ENCODE results near the gene RIT2.
"Not testable (repeated sequence)": the region's sequence is repeated elsewhere in the genome, so short reads cannot be mapped to it uniquely, and the experiment has no call there.

Gene RIT2

GRCh38 chr18:42741299-42741698 lies 374.2 kb downstream of the RIT2 start:
- H3K4me1 ChIP-seq (ENCODE audit: control insufficient read depth in 2 of 2, insufficient read depth in 2 of 2, low read length in 2 of 2); H3K27ac ChIP-seq (ENCODE audit: low read depth in 2 of 2, low read length in 2 of 2); H3K36me3 ChIP-seq (ENCODE audit: control insufficient read depth in 2 of 2, insufficient read depth in 2 of 2, low read length in 2 of 2); H3K9ac ChIP-seq (ENCODE audit: low read depth in 1 of 2, low read length in 2 of 2); H3K9me3 ChIP-seq (ENCODE audit: control insufficient read depth in 2 of 2, low read length in 2 of 2); H3K27me3 ChIP-seq (ENCODE audit: control insufficient read depth in 2 of 2, insufficient read depth in 2 of 2, low read length in 2 of 2); H3K4me3 ChIP-seq (ENCODE audit: low read length in 2 of 2): not testable (repeated sequence)

GRCh38 chr18:42736074-42736473 lies 379.4 kb downstream of the RIT2 start:
- H3K9ac ChIP-seq (ENCODE audit: low read depth in 1 of 2, low read length in 2 of 2): no peak overlapping the region
- no peak overlapping the region for H3K27ac ChIP-seq (ENCODE audit: low read depth in 2 of 2, low read length in 2 of 2)
- H3K9me3 ChIP-seq (ENCODE audit: control insufficient read depth in 2 of 2, low read length in 2 of 2): no peaks in the 10 kb centered on the region
- H3K4me3 ChIP-seq (ENCODE audit: low read length in 2 of 2): no peak overlapping the region
- H3K27me3 ChIP-seq (ENCODE audit: control insufficient read depth in 2 of 2, insufficient read depth in 2 of 2, low read length in 2 of 2): no peaks in the 10 kb centered on the region
- H3K4me1 ChIP-seq (ENCODE audit: control insufficient read depth in 2 of 2, insufficient read depth in 2 of 2, low read length in 2 of 2): no peaks in the 10 kb centered on the region
- no peaks in the 10 kb centered on the region for H3K36me3 ChIP-seq (ENCODE audit: control insufficient read depth in 2 of 2, insufficient read depth in 2 of 2, low read length in 2 of 2)

- Histone ChIP-seq H3K4me1 (ENCODE audit: control insufficient read depth in 2 of 2, insufficient read depth in 2 of 2, low read length in 2 of 2) (no peaks in the 10 kb centered on the region), H3K9ac (ENCODE audit: low read depth in 1 of 2, low read length in 2 of 2) (no peak overlapping the region), H3K27me3 (ENCODE audit: control insufficient read depth in 2 of 2, insufficient read depth in 2 of 2, low read length in 2 of 2) (no peaks in the 10 kb centered on the region), H3K9me3 (ENCODE audit: control insufficient read depth in 2 of 2, low read length in 2 of 2) (no peaks in the 10 kb centered on the region), H3K4me3 (ENCODE audit: low read length in 2 of 2) (no peak overlapping the region), H3K36me3 (ENCODE audit: control insufficient read depth in 2 of 2, insufficient read depth in 2 of 2, low read length in 2 of 2) (no peaks in the 10 kb centered on the region), H3K27ac (ENCODE audit: low read depth in 2 of 2, low read length in 2 of 2) (no peak overlapping the region)
Observed at GRCh38 chr18:42734520-42734919, 381.0 kb downstream of the RIT2 start.

- H3K27ac ChIP-seq (ENCODE audit: low read depth in 2 of 2, low read length in 2 of 2): no peak overlapping the region
- no peak overlapping the region for H3K4me3 ChIP-seq (ENCODE audit: low read length in 2 of 2)
- H3K9ac ChIP-seq (ENCODE audit: low read depth in 1 of 2, low read length in 2 of 2): no peak overlapping the region
- no peaks in the 10 kb centered on the region for H3K36me3 ChIP-seq (ENCODE audit: control insufficient read depth in 2 of 2, insufficient read depth in 2 of 2, low read length in 2 of 2)
- H3K27me3 ChIP-seq (ENCODE audit: control insufficient read depth in 2 of 2, insufficient read depth in 2 of 2, low read length in 2 of 2): no peaks in the 10 kb centered on the region
- H3K9me3 ChIP-seq (ENCODE audit: control insufficient read depth in 2 of 2, low read length in 2 of 2): no peaks in the 10 kb centered on the region
- no peaks in the 10 kb centered on the region for H3K4me1 ChIP-seq (ENCODE audit: control insufficient read depth in 2 of 2, insufficient read depth in 2 of 2, low read length in 2 of 2)
Observed at GRCh38 chr18:42730272-42730671, 385.2 kb downstream of the RIT2 start.

- Histone ChIP-seq H3K9me3 (ENCODE audit: control insufficient read depth in 2 of 2, low read length in 2 of 2) (no peaks in the 10 kb centered on the region), H3K36me3 (ENCODE audit: control insufficient read depth in 2 of 2, insufficient read depth in 2 of 2, low read length in 2 of 2) (no peaks in the 10 kb centered on the region), H3K27ac (ENCODE audit: low read depth in 2 of 2, low read length in 2 of 2) (no peak overlapping the region), H3K4me3 (ENCODE audit: low read length in 2 of 2) (no peak overlapping the region), H3K4me1 (ENCODE audit: control insufficient read depth in 2 of 2, insufficient read depth in 2 of 2, low read length in 2 of 2) (no peaks in the 10 kb centered on the region), H3K9ac (ENCODE audit: low read depth in 1 of 2, low read length in 2 of 2) (no peak overlapping the region), H3K27me3 (ENCODE audit: control insufficient read depth in 2 of 2, insufficient read depth in 2 of 2, low read length in 2 of 2) (no peaks in the 10 kb centered on the region)
Observed at GRCh38 chr18:42719221-42719620, 396.3 kb downstream of the RIT2 start.

GRCh38 chr18:42712065-42712464 lies 403.4 kb downstream of the RIT2 start:
- no peaks in the 10 kb centered on the region for H3K4me1 ChIP-seq (ENCODE audit: control insufficient read depth in 2 of 2, insufficient read depth in 2 of 2, low read length in 2 of 2)
- H3K27ac ChIP-seq (ENCODE audit: low read depth in 2 of 2, low read length in 2 of 2): no peak overlapping the region
- no peaks in the 10 kb centered on the region for H3K27me3 ChIP-seq (ENCODE audit: control insufficient read depth in 2 of 2, insufficient read depth in 2 of 2, low read length in 2 of 2)
- H3K9ac ChIP-seq (ENCODE audit: low read depth in 1 of 2, low read length in 2 of 2): no peak overlapping the region
- H3K4me3 ChIP-seq (ENCODE audit: low read length in 2 of 2): no peak overlapping the region
- H3K9me3 ChIP-seq (ENCODE audit: control insufficient read depth in 2 of 2, low read length in 2 of 2): no peaks in the 10 kb centered on the region
- H3K36me3 ChIP-seq (ENCODE audit: control insufficient read depth in 2 of 2, insufficient read depth in 2 of 2, low read length in 2 of 2): no peaks in the 10 kb centered on the region

GRCh38 chr18:42707080-42707479 lies 408.4 kb downstream of the RIT2 start:
- H3K27me3 ChIP-seq (ENCODE audit: control insufficient read depth in 2 of 2, insufficient read depth in 2 of 2, low read length in 2 of 2): no peaks in the 10 kb centered on the region
- H3K36me3 ChIP-seq (ENCODE audit: control insufficient read depth in 2 of 2, insufficient read depth in 2 of 2, low read length in 2 of 2): no peaks in the 10 kb centered on the region
- no peaks in the 10 kb centered on the region for H3K4me1 ChIP-seq (ENCODE audit: control insufficient read depth in 2 of 2, insufficient read depth in 2 of 2, low read length in 2 of 2)
- no peak overlapping the region for H3K27ac ChIP-seq (ENCODE audit: low read depth in 2 of 2, low read length in 2 of 2)
- no peak overlapping the region for H3K9ac ChIP-seq (ENCODE audit: low read depth in 1 of 2, low read length in 2 of 2)
- no peaks in the 10 kb centered on the region for H3K9me3 ChIP-seq (ENCODE audit: control insufficient read depth in 2 of 2, low read length in 2 of 2)
- no peak overlapping the region for H3K4me3 ChIP-seq (ENCODE audit: low read length in 2 of 2)

- Histone ChIP-seq H3K27ac (ENCODE audit: low read depth in 2 of 2, low read length in 2 of 2) (no peak overlapping the region), H3K36me3 (ENCODE audit: control insufficient read depth in 2 of 2, insufficient read depth in 2 of 2, low read length in 2 of 2) (no peaks in the 10 kb centered on the region), H3K4me3 (ENCODE audit: low read length in 2 of 2) (no peak overlapping the region), H3K9ac (ENCODE audit: low read depth in 1 of 2, low read length in 2 of 2) (no peak overlapping the region), H3K9me3 (ENCODE audit: control insufficient read depth in 2 of 2, low read length in 2 of 2) (no peaks in the 10 kb centered on the region), H3K27me3 (ENCODE audit: control insufficient read depth in 2 of 2, insufficient read depth in 2 of 2, low read length in 2 of 2) (no peaks in the 10 kb centered on the region), H3K4me1 (ENCODE audit: control insufficient read depth in 2 of 2, insufficient read depth in 2 of 2, low read length in 2 of 2) (no peaks in the 10 kb centered on the region)
Observed at GRCh38 chr18:42706618-42707017, 408.9 kb downstream of the RIT2 start.

GRCh38 chr18:42706029-42706608 lies 409.4 kb downstream of the RIT2 start:
- H3K9ac ChIP-seq (ENCODE audit: low read depth in 1 of 2, low read length in 2 of 2): no peak overlapping the region
- H3K27me3 ChIP-seq (ENCODE audit: control insufficient read depth in 2 of 2, insufficient read depth in 2 of 2, low read length in 2 of 2): no peaks in the 10 kb centered on the region
- H3K4me3 ChIP-seq (ENCODE audit: low read length in 2 of 2): no peak overlapping the region
- H3K4me1 ChIP-seq (ENCODE audit: control insufficient read depth in 2 of 2, insufficient read depth in 2 of 2, low read length in 2 of 2): no peaks in the 10 kb centered on the region
- H3K9me3 ChIP-seq (ENCODE audit: control insufficient read depth in 2 of 2, low read length in 2 of 2): no peaks in the 10 kb centered on the region
- no peak overlapping the region for H3K27ac ChIP-seq (ENCODE audit: low read depth in 2 of 2, low read length in 2 of 2)
- no peaks in the 10 kb centered on the region for H3K36me3 ChIP-seq (ENCODE audit: control insufficient read depth in 2 of 2, insufficient read depth in 2 of 2, low read length in 2 of 2)

Measured in mucosa of rectum (tissue), 2 donors.